ENCODE results near the gene KRT10. TPM values are rescaled to one million over a fixed set of nuclear protein-coding genes. Genes with fewer than 3 reads are reported as not detected.
A peak's percentile ranks its signal among the peaks of the same experiment; 100 is the strongest.

Gene KRT10
- total and polyA plus RNA-seq, 9 of the 15 experiments (the other 6 are each of a cell fraction or from before 2014, with no cell fraction given) = 47.0 to 179 (median 76.2) TPM

DNA sequence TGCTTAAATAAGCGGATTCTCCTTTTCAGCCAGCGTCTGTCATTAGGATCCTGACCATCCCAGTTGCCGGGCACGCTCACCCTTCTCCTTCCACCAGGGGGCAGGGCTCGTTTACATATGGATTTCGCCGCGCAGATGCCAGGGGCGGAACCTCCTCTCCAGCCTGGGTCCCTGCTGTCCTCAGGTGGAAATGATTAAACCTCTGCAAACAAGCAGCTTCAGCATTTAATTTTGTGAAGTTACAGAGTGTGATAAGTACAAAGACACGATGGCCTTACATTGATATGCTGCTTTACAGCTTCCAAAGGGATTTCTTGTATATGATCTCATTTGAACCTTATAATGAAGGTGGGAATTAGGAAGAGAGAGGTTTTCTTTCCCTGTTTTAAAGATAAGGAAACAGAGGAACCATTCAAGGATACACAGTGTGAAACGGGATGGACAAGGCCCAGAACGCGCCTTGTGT, 18.8 kb downstream of the KRT10 start (continued):
- TF ChIP-seq, protein P1, sequence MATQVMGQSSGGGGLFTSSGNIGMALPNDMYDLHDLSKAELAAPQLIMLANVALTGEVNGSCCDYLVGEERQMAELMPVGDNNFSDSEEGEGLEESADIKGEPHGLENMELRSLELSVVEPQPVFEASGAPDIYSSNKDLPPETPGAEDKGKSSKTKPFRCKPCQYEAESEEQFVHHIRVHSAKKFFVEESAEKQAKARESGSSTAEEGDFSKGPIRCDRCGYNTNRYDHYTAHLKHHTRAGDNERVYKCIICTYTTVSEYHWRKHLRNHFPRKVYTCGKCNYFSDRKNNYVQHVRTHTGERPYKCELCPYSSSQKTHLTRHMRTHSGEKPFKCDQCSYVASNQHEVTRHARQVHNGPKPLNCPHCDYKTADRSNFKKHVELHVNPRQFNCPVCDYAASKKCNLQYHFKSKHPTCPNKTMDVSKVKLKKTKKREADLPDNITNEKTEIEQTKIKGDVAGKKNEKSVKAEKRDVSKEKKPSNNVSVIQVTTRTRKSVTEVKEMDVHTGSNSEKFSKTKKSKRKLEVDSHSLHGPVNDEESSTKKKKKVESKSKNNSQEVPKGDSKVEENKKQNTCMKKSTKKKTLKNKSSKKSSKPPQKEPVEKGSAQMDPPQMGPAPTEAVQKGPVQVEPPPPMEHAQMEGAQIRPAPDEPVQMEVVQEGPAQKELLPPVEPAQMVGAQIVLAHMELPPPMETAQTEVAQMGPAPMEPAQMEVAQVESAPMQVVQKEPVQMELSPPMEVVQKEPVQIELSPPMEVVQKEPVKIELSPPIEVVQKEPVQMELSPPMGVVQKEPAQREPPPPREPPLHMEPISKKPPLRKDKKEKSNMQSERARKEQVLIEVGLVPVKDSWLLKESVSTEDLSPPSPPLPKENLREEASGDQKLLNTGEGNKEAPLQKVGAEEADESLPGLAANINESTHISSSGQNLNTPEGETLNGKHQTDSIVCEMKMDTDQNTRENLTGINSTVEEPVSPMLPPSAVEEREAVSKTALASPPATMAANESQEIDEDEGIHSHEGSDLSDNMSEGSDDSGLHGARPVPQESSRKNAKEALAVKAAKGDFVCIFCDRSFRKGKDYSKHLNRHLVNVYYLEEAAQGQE (IDR thresholded peaks at IDR 0.05; ENCODE audit: borderline replicate concordance) = peak; percentile 92
- TF ChIP-seq, protein P1 (CRISPR knock-in tag; IDR thresholded peaks at IDR 0.05; ENCODE audit: low read depth) = no peak
- no peak for TF ChIP-seq HDAC1 (IDR thresholded peaks at IDR 0.05)
- TF ChIP-seq KLF1 (tag; IDR thresholded peaks at IDR 0.05) = no peak
- TF ChIP-seq BRD4 (IDR thresholded peaks at IDR 0.05) = no peak
- no peak for TF ChIP-seq GABPB2 (CRISPR knock-in tag; conservative IDR thresholded peaks at IDR 0.05)
- TF ChIP-seq, protein P2, sequence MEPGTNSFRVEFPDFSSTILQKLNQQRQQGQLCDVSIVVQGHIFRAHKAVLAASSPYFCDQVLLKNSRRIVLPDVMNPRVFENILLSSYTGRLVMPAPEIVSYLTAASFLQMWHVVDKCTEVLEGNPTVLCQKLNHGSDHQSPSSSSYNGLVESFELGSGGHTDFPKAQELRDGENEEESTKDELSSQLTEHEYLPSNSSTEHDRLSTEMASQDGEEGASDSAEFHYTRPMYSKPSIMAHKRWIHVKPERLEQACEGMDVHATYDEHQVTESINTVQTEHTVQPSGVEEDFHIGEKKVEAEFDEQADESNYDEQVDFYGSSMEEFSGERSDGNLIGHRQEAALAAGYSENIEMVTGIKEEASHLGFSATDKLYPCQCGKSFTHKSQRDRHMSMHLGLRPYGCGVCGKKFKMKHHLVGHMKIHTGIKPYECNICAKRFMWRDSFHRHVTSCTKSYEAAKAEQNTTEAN (CRISPR knock-in tag; IDR thresholded peaks at IDR 0.05) = no peak
- no peak for TF ChIP-seq PML (IDR thresholded peaks at IDR 0.05; ENCODE audit: low read length)
- TF ChIP-seq, protein P3, sequence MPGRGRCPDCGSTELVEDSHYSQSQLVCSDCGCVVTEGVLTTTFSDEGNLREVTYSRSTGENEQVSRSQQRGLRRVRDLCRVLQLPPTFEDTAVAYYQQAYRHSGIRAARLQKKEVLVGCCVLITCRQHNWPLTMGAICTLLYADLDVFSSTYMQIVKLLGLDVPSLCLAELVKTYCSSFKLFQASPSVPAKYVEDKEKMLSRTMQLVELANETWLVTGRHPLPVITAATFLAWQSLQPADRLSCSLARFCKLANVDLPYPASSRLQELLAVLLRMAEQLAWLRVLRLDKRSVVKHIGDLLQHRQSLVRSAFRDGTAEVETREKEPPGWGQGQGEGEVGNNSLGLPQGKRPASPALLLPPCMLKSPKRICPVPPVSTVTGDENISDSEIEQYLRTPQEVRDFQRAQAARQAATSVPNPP (IDR thresholded peaks at IDR 0.05; ENCODE audit: borderline replicate concordance, insufficient read depth, insufficient read length) = no peak
- TF ChIP-seq ARID1B (IDR thresholded peaks at IDR 0.05) = no peak
- no peak for TF ChIP-seq KLF10 (CRISPR knock-in tag; IDR thresholded peaks at IDR 0.05)
- TF ChIP-seq CAMTA2 (CRISPR knock-in tag; conservative IDR thresholded peaks at IDR 0.05) = no peak
- no peak for TF ChIP-seq SREBF2 (CRISPR knock-in tag; IDR thresholded peaks at IDR 0.05)
- TF ChIP-seq ETV5 (CRISPR knock-in tag; IDR thresholded peaks at IDR 0.05; ENCODE audit: low read depth) = no peak
- no peak for TF ChIP-seq ELF4 (CRISPR knock-in tag; IDR thresholded peaks at IDR 0.05)
- no peak for TF ChIP-seq JUN (IDR thresholded peaks at IDR 0.05; ENCODE audit: borderline replicate concordance, low read depth, low read length)
- no peak for TF ChIP-seq JUN (CRISPR knock-in tag; IDR thresholded peaks at IDR 0.05; ENCODE audit: borderline replicate concordance)
- no peak for TF ChIP-seq SMARCA5 (IDR thresholded peaks at IDR 0.05)
- no peak for TF ChIP-seq SRSF9 (IDR thresholded peaks at IDR 0.05; ENCODE audit: borderline replicate concordance, low read depth, low read length)
- TF ChIP-seq ZNF717 (CRISPR knock-in tag; IDR thresholded peaks at IDR 0.05) = no peak
- no peak for TF ChIP-seq POLR2B (IDR thresholded peaks at IDR 0.05; ENCODE audit: low read depth, partially characterized antibody)
- no peak for TF ChIP-seq RBFOX2 (IDR thresholded peaks at IDR 0.05; ENCODE audit: low read depth, low read length)
